GM19023 (cell line): ENCODE measurements around the gene VPS33A.
"Not testable (repeated sequence)": the region's sequence is repeated elsewhere in the genome, so short reads cannot be mapped to it uniquely, and the experiment has no call there.

ENCODE experiments used
- ATAC-seq: cut with Tn5 transposase; IDR thresholded peaks from one replicate; pipeline ENCODE4 v1.9.1; 2021; ENCODE audit warnings: mild to moderate bottlenecking, moderate library complexity; ENCODE audit not compliant: unreplicated experiment

VPS33A gene

DNA sequence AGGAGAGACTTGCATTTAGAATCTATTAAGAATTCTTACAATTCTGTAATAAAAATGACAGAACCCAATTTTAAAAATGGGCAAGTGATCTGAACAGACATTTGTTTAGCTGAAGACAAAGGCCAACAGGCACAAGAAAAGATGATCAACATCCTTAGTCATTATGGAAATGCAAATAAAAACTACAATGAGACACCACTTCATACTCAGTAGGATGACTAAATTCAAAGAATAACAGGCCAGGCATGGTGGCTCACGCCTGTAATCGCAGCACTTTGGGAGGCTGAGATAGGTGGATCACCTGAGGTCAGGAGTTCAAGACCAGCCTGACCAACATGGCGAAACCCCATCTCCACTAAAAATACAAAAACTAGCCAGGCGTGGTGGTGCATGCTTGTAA, 7.8 kb downstream of the VPS33A start:
- ATAC-seq, result not testable (repeated sequence)

DNA sequence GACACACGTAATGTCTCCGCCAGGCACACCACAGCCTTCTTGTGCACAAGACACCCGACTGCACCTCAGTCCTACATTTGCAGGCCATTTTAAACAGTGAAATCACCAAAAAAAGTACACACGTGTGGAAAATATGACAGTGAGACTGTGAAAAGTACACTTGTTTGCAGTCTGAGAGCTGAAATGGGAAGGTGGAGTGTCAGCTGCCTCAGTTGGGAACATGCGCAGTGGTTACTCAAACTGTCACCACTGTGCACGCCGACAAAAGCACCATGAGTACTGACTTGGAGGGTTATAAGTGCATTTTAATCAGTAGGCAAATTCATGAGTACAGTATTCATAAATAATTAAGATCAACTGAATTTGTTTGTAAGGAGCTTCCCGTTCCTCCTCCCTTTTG, 15.8 kb downstream of the VPS33A start:
- ATAC-seq, result no peak

DNA sequence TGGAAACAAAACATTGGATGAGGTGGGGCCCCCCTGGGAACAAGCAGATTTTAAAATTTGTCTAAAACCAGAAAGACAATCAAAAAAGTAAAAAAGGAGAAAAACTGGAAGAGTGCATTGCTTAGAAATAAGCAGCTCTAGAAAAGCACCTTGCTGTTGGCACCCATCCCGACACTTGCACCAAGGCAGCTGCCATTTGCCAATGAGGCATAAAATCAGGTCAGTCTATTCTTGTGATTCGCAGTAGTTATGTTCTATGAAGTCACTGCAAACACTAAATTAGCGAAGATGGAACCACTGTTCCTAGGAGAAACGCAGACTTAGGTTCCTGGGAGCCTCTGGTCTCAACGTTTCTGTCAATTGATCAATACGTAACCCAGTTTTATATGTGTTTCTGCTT, 16.2 kb downstream of the VPS33A start:
- ATAC-seq, result no peak

DNA sequence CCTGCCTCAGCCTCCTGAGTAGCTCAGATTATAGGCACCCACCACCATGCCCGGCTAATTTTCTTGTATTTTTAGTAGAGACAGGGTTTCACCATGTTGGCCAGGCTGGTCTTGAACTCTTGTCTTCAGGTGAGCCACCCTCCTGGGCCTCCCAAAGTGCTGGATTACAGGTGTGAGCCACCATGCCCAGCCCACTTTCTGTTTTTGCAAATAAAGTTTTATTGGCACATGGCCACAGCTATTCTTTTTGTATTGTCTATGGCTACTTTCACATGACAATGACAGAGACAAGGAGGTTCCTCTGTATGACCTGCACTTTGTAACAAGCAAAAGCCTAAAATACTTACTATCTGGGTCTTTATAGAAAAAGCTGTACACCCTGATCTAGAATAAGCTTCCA, 20.7 kb downstream of the VPS33A start:
- ATAC-seq, result no peak

DNA sequence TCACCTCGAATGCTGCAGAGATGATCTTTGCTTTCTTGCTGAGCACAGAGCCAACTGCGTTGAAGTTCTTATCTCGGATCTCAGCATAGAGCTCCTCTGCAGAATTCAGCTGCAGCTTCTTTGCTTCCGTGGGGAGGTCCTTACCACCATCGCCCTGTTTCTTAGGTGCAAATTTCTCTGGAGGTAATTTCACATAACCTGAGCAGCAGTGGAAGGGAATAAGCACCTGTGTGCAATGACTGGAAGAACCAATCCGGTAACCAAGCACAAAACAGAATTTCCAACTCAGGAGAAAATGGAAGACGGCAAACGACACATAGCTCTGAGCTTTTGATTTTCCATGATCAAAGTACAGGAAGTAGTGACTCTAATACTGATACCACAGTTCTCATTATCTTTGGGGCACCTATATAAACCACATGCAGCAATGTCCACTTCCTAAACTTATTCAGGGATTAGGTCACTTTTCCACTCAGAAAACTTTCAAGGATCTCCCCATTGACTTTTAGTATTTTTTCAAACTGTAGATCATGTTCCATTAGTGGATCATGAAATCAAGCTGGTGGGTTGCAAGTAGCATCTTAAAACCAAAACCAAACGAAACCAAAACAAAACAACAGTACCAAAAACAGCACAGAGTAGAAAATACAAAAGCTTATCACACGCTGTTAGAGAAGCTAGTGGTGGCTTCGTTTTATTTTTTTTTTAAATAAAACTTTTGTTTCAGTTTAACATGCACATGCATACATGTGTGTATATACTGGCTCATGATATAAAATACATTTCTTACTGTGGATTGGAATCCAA, 21.5 kb downstream of the VPS33A start:
- no peak for ATAC-seq

DNA sequence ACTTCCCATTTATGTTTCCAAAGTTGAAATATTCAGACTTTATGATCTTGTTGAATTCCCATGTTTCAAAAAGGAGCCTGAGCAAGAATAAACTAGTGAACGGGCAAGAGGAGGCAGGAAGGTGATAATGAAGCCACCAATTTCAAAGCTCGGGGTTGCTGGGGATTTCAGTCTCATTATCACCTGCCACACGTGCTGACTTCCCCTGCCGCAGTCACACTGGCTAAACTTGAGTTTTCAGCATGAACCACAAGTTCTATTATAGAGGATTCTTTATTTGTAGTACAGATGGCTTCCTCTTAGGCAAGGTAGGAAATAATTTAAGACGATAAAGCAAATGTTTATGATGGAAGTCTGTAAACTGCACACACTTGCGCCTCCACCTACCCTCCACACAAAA, 22.3 kb downstream of the VPS33A start:
- no peak for ATAC-seq

DNA sequence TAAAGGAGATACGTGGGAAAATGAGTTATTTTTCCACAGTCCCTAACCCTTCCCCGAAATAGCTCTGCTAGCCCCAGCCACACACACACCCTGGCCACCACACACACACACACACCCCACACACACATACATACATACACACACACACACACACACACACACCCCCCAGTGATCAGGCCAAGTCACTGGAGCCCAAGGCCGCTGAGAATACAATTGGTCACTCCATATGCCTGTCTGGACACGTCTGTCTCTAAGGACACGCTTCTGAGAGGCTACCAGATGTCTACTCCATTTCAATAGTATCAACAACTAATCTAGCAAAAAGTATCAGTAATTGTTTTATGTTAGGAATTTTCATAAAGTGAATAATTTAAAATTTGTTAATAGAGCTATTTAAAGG, 27.4 kb downstream of the VPS33A start:
- ATAC-seq, result no peak

DNA sequence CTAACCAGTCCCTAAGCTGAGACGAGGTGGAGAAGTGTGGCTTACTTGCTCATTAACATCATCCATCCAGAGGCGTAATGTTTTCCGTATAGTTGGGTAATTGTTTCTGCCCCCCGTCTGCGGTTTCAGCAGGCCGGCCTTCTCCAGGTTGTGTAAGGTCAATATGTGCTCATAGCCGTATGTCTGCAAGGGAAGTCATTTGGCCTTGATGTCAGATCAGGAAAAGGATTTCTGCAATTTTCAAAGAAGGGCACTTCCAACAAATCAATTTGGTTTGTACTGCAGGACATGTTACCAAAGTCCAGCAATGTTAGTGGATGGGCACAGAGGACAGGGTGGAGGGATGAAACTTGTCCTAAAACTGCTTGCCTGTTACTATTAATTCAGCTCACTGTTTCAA, 30.6 kb downstream of the VPS33A start:
- no peak for ATAC-seq

DNA sequence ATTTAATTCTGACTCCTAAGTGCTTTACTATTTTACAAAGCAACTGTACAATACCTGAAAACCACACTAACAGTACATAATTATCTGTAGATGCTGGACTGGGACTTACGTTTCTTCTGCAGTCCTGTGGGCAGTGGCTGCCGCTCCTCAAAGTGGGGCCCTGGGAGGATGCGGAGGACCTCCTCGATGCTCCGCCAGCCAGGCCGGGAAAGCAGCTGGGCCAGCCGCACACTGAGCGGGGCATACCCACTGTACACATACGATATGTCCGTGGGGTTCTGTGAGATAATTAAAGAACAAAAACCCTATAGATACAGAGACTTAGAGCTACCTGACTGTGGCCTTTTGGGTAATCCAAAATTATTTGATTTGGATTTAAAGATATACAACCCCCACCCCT, 33.6 kb downstream of the VPS33A start:
- no peak for ATAC-seq

DNA sequence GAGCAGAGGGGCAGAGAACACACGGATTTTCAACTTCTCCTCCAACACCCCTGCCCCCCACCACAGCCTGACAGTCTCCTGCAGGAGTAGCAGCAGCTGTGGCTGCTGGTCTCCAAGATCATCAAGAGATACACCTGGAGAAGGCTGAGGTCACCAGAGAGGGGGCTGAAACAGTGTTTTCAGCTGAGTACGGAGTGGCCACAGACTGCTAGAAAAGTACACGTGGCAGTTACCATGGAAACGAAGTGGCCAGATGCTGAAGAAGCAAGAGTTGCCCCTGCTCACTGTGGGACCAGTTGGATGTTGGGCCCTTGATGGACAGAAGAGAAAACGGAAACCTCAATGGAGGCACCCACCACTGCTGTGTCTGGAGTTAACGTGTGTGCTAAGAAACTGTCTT, 35.5 kb downstream of the VPS33A start:
- ATAC-seq, result no peak

DNA sequence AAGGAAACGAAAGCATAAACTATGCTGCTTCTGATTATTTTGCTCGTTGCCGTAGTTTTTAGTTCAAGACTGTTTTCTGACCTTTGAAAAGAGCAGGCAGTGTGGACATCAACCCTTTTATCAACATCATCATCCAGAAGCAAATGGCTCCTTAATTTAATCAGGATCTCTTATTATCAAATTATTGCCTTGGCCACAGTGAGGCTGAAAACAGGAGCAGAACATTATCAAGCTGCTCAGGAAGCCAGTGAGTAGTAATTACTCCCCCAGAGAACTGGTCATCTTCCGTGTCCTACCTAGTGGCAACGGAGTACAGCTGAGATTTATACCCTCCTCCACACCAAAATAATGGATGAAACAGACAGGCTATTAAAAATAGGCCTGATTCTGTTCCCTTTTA, 38.2 kb downstream of the VPS33A start:
- no peak for ATAC-seq

DNA sequence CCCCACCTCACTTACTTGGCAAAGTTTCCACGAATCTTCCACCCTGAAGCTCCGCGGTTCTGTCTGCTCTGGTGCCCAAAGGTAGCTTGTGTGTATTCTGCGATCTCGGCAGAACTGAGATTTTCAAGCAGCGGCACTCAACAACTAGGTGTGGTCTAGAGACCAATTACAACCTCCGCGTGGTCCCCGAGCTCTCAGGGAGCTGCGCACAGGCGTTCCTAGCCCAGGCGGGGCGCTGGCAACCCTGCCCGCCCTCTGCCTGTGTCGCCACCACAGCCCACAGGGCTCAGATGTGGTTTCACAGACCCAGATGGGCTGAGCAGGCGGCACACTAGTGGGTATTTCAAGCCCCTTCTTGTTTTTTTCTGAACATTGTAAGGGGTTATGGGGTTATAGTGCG, 39.0 kb downstream of the VPS33A start:
- ATAC-seq, result no peak

DNA sequence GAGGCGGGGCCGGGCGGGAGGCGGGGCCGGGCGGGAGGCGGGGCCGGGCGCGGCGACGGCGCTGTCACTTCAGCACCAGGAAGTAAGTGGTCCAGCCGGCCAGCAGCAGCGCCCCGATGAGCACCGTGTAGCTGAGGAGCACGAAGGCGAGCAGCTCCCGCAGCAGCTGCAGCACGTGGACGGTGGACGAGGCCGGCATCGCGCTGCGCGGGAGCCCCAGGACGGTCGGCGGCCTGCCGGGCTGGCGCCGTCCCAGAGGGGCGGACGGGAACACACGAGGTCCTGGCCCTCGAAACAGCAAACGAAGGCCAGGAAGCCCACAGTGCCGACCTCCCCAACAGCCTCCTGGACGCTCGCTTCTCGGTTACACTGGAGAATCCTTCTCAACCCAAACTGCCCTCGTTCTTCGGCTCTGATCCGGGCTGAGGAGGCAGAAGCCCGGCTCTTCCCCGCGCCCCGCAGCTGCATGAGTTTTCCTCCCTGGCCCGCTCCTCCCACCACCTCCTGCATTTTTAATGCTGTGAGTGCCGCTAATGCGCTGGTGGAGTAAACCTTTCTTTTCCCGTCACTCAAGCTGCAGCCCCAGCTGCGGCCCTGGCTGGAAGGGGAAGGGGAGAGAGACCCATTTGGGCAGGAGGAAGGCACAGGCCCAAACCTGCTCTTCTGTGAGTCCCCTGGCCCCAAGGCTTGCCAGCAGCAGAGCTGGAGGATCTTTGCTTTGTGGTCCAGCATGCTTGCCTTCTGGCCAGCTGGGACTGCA, 39.7 kb downstream of the VPS33A start:
- no peak for ATAC-seq

DNA sequence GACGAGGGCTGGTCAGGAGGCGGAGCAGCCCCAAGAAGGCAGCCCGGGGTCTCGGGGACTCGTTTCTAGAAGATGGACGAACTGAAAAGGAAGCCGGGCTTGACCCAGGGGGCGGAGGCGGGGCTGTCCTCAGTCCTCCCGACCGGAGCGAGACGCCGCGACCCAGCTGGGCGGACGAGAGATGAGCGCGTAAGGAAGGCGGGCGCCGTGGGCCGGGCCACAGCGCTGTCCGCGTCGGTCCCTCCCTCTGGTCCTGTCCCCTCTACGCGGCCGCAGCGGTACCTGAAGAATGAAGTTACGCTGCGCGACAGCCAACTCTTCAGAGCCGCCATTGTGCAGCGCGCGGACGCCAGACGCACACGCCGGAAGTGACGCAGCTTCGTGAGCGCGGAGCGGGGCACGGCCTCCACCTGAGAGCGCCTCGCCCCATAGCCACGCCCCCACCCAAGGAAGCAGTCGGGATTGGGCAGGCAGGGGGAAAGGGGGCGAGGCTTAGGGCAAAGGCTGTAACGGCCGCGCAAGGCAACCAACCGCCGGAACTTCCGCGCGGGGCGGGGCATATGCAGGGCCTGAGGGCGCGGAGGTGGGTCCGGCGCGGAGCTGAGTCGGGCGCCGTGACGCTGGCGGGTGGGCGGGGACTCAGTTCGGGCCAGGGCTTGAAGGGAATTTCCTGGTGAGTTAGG, 40.5 kb downstream of the VPS33A start, which contains the start of gene DIABLO:
TSS of gene DIABLO (minus strand) at position 370 of the 683 bp plus-strand sequence. CDS start at position 332, 38 bp downstream.
- ATAC-seq, result peak; percentile 93

DNA sequence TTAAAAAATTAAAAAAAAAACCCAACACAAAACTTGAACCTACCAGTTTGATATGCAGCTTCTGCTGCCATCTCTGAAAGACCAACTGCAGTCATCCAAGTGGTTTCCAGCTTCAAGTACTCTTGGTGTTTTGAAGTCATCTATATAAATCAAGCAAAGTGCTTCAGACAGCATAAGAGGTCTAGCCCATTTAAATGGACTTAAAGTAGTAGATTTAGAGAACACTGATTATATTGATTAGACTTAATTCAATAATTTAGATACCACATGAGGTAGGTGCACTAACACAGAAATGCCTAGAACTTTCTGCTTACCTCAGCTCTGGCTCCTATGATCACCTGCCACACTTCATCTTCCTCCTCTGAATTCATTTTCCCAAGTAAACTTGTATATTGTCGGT, 49.8 kb downstream of the VPS33A start:
- ATAC-seq, result no peak

DNA sequence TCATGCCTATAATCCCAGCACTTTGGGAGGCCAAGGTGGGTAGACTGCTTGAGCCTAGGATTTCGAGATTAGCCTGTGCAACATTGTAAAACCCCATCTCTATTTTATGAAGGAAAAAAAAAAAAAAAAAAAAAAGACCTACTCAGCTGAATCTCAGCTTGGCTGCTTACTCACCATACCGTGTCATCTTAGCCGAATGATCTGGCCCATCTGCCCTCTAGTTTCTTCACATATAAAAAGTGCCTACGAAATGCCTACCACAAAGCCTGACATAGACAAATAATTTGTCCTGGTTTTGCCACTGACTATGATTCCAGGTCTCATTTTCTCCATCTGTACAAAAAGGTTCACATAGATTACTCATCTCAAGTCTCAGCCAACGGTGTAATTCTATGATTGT, 50.5 kb downstream of the VPS33A start:
- ATAC-seq, result no peak

DNA sequence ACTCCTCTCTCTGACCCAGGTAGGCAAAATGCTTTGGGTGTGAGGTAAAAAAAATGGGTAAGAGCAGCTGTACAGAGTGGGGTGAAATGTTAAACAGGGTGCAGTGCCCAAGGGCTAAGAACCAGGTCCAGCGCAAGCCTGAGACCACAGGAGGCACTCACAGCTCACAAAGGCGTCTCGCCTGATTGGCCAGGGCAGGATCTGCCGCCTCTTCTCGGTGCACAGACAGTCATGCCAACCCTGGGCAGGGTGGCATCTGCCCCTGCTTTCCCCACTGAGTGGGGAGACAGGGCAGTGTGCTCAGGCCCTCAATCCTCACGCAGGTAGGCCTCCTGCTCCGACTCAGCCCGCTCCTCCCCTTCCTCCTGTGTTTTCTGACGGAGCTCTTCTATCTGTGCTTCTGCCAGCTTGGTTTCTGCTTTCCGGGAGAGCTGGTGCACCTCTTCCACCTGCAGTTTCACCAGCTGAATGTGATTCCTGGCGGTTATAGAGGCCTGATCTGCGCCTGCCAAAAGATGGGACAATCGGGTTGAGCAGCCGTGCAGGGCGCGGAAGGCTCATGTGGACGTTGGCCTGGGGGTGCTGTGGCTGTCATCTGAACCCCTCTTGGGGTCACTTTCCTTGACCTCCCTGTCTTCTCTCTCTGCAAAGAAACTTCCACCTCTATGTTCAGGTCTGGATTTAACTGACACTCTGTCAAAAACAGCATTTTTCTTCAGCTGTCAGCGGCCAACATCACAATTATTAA, 58.0 kb downstream of the VPS33A start:
- no peak for ATAC-seq

DNA sequence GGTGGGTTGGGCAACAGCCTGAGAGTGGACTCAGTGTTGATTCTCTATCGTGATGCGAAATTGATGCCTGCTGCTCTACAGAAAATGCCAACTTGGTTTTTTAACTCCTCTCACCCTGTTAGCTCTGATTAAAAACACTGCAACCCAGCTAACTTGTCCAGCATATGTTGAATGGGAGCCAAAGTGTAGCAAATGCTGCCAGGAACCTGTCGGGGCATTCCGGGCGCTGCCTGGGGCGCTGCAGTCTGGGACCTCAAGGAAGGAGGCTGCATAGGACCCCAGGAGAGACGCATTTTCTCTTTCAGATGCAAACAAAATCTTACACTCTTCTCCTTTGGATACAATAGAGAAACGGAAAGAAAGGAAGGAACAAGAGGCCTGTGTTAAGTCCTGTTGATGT, 58.9 kb downstream of the VPS33A start:
- no peak for ATAC-seq

DNA sequence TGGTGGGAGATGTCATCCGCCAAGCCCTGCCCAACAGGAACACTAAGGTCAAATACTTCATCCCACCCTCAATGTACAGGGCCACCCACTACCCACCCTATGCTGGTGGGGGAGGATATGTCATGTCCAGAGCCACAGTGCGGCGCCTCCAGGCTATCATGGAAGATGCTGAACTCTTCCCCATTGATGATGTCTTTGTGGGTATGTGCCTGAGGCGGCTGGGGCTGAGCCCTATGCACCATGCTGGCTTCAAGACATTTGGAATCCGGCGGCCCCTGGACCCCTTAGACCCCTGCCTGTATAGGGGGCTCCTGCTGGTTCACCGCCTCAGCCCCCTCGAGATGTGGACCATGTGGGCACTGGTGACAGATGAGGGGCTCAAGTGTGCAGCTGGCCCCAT, 59.3 kb downstream of the VPS33A start:
- no peak for ATAC-seq

DNA sequence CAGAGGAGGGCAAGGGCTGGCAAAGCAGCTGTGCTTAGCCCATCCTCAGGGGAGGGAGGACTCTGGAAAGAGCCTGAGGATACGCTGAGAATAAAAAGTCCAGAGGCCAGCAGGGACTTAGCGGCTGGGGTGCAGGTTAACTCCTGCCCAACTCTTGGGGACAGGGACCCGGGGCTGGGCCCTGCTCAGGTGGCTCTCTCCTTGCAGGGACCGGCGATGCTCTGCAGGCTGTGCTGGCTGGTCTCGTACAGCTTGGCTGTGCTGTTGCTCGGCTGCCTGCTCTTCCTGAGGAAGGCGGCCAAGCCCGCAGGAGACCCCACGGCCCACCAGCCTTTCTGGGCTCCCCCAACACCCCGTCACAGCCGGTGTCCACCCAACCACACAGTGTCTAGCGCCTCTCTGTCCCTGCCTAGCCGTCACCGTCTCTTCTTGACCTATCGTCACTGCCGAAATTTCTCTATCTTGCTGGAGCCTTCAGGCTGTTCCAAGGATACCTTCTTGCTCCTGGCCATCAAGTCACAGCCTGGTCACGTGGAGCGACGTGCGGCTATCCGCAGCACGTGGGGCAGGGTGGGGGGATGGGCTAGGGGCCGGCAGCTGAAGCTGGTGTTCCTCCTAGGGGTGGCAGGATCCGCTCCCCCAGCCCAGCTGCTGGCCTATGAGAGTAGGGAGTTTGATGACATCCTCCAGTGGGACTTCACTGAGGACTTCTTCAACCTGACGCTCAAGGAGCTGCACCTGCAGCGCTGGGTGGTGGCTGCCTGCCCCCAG, 60.0 kb downstream of the VPS33A start:
- ATAC-seq, result no peak
